ENCODE data around the gene C1QTNF6.
"Not testable (repeated sequence)": the region's sequence is repeated elsewhere in the genome, so short reads cannot be mapped to it uniquely, and the experiment has no call there.

The C1QTNF6 gene

GRCh38 chr22:37187891-37188761 lies at the start of gene C1QTNF6:
Gene C1QTNF6, minus strand, starts transcription at chr22:37188247. Its CDS starts 34 bp downstream, at chr22:37188213.
- peak; percentile 63 for DNase-seq

GRCh38 chr22:37235897-37236607 lies 48.0 kb upstream of the C1QTNF6 start:
- DNase-seq: no peak

- DNase-seq: no peak
These were observed 47.0 kb upstream of the C1QTNF6 start for GRCh38 chr22:37234736-37235711.

- DNase-seq: no peak
These were observed 45.9 kb upstream of the C1QTNF6 start for GRCh38 chr22:37233751-37234631.

- DNase-seq: not testable (repeated sequence)
These were observed 45.3 kb upstream of the C1QTNF6 start for GRCh38 chr22:37233371-37233750.

- no peak for DNase-seq
These were observed 44.3 kb upstream of the C1QTNF6 start for GRCh38 chr22:37232140-37232998.

- no peak for DNase-seq
These were observed 43.5 kb upstream of the C1QTNF6 start for GRCh38 chr22:37231406-37232139.

GRCh38 chr22:37230673-37231405 lies 42.8 kb upstream of the C1QTNF6 start:
- no peak for DNase-seq

- DNase-seq: peak; percentile 60
These were observed 42.0 kb upstream of the C1QTNF6 start for GRCh38 chr22:37229805-37230672.

- peak; percentile 85 for DNase-seq
These were observed 41.2 kb upstream of the C1QTNF6 start for GRCh38 chr22:37229012-37229804.

- DNase-seq: peak; percentile 82
These were observed 40.3 kb upstream of the C1QTNF6 start for GRCh38 chr22:37228106-37229011.

- DNase-seq: no peak
These were observed 38.5 kb upstream of the C1QTNF6 start for GRCh38 chr22:37226514-37226913.

- no peak for DNase-seq
These were observed 38.0 kb upstream of the C1QTNF6 start for GRCh38 chr22:37226087-37226486.

- DNase-seq: peak; percentile 13
These were observed 37.4 kb upstream of the C1QTNF6 start for GRCh38 chr22:37225481-37225880.

GRCh38 chr22:37224757-37225420 lies 36.8 kb upstream of the C1QTNF6 start:
- no peak for DNase-seq
